NOMO-1 treated with DMSO at 0.1 percent for 48 hours (cell line): ENCODE results near the gene NCAPD3.
A peak's percentile ranks its signal among the peaks of the same experiment; 100 is the strongest.

Experiments
- DNase-seq: peaks from one replicate; lab custom pipeline; 2025; ENCODE audit not compliant: unreplicated experiment; lab: John Stamatoyannopoulos, UW

The NCAPD3 gene

GRCh38 chr11:134254433-134255183 is 30.8 kb upstream of the NCAPD3 start:
- peak; percentile 48 for DNase-seq

GRCh38 chr11:134253188-134253993 is 29.6 kb upstream of the NCAPD3 start, which contains the start of the genes ACAD8 and THYN1:
ACAD8 (plus strand) TSS chr11:134253568; CDS start chr11:134253601, 33 bp downstream.
THYN1 (minus strand) TSS chr11:134253352; CDS start chr11:134252882, 470 bp downstream.
- DNase-seq: peak; percentile 95

DNA sequence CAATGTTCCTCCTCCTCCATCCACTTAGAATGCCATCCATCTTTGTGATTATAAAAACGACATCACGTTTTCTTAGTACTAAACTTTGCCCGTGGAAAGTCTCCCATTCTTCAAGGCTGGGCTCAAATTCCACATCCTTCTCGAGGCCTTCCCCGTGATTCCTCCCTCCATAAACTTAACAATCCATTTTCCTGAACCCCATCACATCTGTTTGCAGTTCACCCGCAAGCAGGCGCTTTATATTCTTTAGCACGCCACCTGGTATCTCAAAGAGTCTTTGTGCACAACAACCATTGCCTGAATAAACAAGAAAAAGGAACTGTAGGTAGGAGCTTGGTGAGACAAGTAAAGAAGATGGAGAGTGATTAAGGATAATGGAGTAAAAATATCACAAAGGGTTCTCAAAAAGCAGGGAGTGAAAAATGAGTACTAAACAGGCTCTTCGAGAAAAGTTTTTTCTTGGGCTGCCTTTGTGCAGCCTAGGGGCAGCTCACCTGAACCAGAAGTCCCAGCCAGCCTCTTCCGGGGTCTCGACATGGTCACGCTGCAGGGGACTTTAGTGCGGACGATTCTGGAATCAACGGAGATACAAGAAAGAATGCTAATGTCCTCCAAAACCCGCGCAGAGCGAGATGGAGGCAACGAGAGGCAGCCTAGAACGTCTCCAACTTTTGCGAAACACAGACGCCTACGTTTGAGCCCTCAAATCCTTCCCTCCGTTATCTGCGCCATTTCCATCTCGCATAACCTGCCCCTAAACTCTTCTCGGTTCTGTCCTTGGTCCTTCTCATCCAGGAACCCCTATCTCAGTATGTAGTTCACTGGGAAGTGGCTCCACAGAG is 28.8 kb upstream of the NCAPD3 start:
- peak; percentile 46 for DNase-seq

- no peak for DNase-seq
Observed at GRCh38 chr11:134250675-134251074, 26.9 kb upstream of the NCAPD3 start.

DNA sequence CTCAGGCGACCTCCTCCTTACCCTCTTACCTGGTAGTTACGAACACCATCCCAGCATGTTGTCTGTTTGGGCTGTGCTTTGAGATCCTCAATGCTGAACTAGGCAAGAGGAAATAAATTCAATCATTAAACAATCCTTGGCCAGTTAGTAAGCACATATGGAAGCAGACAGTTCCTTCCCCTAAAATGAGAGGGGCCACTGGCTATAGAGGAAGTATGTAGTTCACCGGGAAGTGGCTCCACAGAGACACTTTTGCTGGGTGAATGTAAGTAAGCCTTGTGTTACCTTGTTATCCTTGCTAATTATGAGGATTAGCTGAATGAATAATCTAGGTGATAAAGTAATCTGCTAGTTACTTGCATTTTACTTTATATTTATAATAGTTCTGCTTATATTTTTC is 26.5 kb upstream of the NCAPD3 start:
- DNase-seq: peak; percentile 23

DNA sequence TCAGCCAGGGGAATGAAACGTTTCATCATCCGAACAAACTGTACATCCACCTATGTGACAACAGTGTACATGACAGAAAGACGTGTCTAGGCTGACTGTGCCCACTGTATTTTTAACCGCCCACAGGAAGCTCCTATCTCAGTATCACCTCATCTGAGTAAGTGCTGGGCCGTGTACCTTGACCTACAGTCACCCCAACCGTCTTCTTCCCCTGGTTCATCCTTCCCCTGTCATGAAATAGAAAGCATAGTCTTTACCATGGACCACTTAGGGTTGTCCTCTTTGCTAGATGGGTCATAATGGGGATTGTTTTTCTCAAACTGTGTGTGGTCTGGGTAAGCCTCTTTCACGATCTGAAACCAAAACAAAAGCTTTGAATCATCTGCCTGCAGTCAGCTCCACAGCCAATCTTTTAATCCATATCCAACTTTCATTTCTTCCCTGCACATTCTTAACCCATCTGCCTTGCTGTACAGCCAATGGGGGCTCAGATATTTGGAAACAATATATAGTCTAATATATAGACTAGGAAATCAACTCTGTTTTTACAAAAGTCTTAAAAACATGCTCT is 25.2 kb upstream of the NCAPD3 start:
- DNase-seq: no peak

GRCh38 chr11:134246678-134247077 is 22.9 kb upstream of the NCAPD3 start:
- no peak for DNase-seq

DNA sequence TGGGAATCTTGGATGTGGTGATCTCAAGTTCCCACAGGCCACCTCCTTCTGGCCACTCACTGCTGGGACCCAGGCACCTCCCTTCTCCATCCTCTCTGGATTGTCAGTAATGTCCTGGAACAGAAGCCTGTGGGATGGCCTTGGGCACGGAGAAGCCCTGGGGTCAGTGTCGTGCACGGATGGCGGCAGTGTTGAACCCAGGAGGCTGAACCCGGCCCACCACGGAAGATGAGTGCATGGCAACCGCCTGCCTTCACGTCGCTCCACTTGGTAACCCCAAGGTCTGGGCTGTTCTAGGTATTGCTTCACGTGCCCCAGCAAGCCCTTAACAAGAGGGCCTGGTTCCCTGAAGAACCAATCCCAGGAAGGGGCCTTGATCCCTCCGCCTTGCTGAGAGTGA is 22.3 kb upstream of the NCAPD3 start:
- DNase-seq: no peak

DNA sequence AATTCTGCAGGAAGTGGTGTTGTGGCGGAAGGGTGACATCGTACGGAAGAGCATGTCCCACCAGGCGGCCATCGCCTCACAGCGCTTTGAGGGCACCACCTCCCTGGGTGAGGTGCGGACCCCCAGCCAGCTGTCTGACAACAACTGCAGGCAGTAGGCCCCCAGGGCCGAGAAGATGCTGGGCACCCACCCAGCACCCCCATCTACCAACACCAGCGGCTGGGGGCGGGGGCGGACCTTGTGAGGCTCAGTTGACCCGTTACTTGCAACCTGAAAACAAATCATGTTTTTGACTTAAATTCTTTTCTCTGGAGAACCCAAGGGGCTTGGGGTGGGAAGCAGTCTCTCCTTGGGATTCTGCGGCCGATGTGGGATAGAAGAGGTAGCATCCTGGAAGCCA is 21.7 kb upstream of the NCAPD3 start:
- DNase-seq: no peak

DNA sequence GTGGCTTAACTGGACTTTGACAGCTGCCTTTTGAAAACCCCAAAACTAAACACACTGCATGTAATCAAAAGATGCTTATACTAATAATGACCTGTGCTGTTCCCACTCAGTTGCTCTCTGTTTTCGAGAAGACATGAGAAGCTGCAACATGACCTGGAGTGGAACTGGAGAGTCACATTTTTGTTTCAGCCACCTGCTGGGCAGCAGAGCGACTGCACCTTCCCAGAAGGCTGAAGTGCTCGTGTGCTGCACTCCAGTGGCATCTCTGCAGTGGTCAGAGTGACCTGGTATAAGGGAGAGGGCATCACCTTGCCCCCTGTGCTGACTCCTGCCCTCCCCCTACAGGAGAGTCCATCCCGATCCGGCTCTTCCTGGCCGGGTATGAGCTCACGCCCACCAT is 20.8 kb upstream of the NCAPD3 start:
- DNase-seq: peak; percentile 7

- DNase-seq: no peak
Observed at GRCh38 chr11:134243913-134244312, 20.1 kb upstream of the NCAPD3 start.

GRCh38 chr11:134242376-134242775 is 18.6 kb upstream of the NCAPD3 start:
- no peak for DNase-seq

GRCh38 chr11:134240592-134240991 is 16.8 kb upstream of the NCAPD3 start:
- no peak for DNase-seq

DNA sequence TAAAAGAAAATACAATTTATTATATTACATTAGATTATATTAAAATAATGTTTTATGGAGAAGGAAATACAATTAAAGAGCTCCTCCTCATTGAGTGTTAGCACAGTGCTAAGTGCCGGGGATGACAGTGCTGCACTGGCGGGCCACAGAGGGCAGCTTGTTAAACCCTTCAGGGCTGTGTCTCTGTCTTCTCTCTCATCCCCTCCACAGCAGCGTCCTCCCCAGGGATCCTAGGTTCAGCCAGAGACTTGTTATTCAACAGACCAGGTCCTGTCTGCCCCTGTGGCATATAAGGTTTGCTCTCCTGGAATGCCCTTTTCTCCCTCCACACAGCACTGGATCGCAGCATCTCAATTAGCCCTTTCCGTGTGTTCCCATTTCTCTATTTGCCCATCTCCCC is 15.2 kb upstream of the NCAPD3 start:
- DNase-seq: no peak

DNA sequence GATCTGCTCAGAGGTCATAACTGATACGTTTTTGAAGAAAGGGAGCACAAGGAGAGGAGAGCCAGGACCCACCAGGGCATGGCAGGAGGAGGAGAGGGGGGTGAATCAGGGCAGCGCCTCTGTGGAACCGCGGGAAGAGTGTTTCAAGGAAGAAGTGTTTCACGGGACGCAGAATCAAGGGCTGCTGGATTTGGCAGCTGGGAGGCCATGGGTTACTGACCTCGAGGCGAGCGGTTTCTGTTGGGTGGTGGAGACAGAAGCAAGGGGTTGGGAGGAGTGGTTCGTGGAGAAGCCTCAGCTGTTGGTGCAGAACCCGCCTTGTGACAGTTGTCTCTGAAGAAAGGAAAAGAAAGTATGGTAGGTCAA is 13.8 kb upstream of the NCAPD3 start:
- no peak for DNase-seq

DNA sequence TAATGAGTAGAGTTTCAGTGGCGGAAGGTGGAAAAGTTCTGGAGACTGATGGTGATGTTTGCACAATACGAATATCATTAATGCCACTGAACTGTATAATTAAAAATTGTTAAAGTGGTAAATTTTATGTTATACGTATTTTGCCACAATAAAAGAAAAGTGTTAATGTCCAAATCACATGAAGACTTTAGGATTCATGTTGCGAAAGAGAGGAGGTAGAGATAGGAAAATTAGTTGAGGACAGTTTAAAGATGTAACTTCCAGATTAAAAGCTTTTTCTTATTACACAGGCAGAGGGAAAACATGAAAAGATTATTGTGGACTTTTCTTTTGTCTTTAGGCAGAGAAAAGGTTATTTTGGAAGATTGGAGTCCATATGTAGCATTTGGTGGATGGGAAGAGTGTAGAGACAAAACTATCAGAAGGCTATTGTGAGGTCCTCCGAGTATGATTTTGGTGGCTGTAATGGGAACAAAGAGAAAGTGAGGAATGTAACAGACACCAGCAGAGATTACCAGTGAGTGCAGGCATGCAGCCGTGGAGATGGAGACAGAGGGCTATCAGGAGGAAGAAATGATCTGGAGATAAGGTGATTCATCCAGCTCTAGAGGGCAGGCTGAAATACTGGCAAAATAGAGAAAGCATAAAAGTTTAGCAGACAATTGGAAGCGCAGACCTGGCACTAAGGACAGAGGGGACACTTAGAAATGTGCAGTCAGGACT is 13.2 kb upstream of the NCAPD3 start:
- no peak for DNase-seq

DNA sequence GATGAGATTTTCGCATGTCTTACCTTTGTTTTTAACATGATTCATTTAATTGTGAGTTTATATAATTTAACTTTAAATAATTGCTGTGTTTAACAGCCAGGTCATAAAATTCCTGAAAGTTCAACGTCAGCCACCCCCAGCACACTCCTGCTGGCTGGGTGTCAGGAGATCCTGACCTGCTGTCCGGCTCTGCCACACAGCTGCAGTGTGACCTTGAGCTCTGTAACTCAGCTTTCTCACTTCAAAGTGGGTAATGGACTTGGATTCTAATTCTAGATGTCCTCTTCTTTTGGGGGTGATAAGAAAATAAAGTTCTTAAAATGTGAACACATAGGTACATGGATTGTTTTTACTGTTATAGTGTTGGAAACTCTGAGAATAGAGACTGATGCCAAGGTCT is 11.6 kb upstream of the NCAPD3 start:
- no peak for DNase-seq

DNA sequence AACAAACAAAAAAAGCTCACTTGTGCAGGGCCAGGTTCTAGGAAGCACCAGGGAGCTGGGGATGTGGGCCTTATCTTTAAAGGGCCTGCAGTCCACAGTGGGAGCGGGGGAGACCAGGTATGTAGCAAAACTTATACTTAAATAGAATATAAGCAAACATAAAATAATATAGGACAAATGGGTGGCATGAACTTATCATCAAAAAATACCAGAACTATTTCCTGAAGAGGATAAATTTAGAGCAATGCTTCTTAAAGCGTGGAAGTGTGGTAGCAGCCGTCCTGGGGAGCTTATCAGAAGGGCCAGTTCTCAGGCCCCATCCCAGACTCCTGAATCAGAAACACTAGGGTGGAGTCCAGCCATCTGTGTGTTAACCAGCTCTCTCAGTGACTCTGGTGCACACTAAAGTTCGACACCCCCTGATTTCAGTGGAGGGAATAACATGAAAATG is 10.0 kb upstream of the NCAPD3 start:
- DNase-seq: no peak

DNA sequence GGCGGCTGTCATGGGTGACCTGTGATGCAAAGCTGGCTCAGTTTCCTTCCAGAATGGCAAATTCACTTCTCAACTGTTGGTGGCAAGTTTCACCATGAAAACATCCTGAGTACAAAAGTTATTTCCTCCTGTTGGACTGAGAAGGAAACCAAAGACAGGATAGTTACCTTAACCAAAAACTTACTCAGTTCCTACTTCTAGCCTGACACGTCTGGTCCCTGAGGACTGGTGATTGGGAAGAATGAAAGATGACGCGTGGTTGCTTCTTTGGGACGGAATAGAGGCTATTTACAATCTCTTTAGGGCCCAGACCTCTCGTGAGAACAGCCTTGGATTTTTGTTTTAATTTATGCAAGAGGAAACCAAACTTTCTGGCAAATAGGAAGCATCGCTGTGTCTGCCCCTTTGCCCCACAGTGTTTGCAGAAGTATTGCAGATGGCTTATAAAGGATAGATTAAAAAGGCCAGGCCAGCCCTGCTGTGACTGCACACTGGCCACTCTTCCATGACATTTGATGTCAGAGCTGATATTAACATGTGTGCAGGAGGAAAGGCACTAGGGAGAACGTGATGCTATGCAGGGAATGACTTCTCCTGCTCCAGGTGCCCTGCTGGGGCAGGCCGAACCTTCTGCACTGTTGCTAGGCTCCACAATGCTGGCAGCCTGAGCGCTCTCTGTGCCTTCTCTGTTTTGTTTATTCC is 8.3 kb upstream of the NCAPD3 start:
- peak; percentile 42 for DNase-seq

GRCh38 chr11:134230339-134230738 is 6.6 kb upstream of the NCAPD3 start:
- no peak for DNase-seq
